ENCODE data around the gene UGT3A2. TPM values are rescaled to one million over a fixed set of nuclear protein-coding genes. Genes with fewer than 3 reads are reported as not detected.

Gene UGT3A2
- total RNA-seq, 4 donors from 2014 or later = not detected

DNA sequence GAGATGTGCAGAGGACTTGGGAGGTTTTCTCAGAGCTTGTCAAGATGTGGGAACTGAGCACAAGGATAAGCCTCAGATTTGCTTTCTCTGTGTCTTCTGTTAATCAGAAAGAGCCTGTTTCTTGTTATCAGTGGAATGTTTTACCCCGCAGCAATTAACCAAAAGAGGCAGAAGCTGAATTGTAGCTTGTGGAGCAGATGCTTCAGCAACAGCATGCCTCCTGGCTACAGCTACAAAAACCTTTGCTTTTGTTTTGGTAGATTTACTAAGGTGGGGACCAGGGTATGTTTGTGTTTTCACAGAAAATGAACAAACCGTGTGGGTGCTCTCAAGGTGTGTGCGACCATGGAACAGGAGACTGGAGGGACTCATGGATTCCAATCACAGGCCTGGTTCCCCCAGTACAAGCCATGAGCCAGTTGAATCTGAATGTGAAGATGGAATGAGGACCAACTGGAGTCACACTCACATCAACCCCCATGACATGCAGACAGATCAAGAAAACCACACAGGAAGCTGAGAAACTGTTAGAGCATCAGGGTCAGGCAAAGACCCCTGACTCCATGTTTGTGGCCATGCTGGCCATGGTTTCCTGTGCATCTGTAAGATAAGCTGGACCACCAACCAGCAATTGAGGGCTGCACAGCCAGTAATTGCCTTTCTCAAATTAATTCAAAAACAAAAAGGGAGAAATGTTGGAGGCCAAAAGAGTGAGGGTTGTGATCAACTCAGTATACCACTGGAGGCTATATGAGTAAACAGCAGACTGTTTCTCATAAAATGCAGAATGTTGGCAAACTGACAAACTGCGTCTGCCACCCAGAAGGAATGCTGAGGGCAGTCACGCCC is 6.9 kb downstream of the UGT3A2 start:
- Histone ChIP-seq H3K4me3 (no peak overlapping the region), H3K4me1 (no peaks in the 10 kb centered on the region), H3K36me3 (no peaks in the 10 kb centered on the region), H3K27me3 (no peaks in the 10 kb centered on the region), H3K9me3 (no peaks in the 10 kb centered on the region), H3K27ac (no peak overlapping the region)
- intact Hi-C loops (cut with DNase I; ENCODE audit: low total_unique reads) = no loop called here
- TF ChIP-seq, protein P1, sequence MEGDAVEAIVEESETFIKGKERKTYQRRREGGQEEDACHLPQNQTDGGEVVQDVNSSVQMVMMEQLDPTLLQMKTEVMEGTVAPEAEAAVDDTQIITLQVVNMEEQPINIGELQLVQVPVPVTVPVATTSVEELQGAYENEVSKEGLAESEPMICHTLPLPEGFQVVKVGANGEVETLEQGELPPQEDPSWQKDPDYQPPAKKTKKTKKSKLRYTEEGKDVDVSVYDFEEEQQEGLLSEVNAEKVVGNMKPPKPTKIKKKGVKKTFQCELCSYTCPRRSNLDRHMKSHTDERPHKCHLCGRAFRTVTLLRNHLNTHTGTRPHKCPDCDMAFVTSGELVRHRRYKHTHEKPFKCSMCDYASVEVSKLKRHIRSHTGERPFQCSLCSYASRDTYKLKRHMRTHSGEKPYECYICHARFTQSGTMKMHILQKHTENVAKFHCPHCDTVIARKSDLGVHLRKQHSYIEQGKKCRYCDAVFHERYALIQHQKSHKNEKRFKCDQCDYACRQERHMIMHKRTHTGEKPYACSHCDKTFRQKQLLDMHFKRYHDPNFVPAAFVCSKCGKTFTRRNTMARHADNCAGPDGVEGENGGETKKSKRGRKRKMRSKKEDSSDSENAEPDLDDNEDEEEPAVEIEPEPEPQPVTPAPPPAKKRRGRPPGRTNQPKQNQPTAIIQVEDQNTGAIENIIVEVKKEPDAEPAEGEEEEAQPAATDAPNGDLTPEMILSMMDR (IDR thresholded peaks at IDR 0.05) = no peak
- no peak for TF ChIP-seq POLR2A (IDR thresholded peaks at IDR 0.05)
- DNase-seq = no peak

GRCh38 chr5:36058776-36059175 is 7.9 kb downstream of the UGT3A2 start:
- no peak overlapping the region for H3K27ac ChIP-seq
- H3K36me3 ChIP-seq = no peaks in the 10 kb centered on the region
- no peaks in the 10 kb centered on the region for H3K27me3 ChIP-seq
- no peaks in the 10 kb centered on the region for H3K4me1 ChIP-seq
- TF ChIP-seq, protein P1 (IDR thresholded peaks at IDR 0.05) = no peak
- TF ChIP-seq POLR2A (IDR thresholded peaks at IDR 0.05) = no peak
- no peaks in the 10 kb centered on the region for H3K9me3 ChIP-seq
- H3K4me3 ChIP-seq = no peak overlapping the region
- no peak for DNase-seq
- intact Hi-C loops (cut with DNase I; ENCODE audit: low total_unique reads) = no loop called here

DNA sequence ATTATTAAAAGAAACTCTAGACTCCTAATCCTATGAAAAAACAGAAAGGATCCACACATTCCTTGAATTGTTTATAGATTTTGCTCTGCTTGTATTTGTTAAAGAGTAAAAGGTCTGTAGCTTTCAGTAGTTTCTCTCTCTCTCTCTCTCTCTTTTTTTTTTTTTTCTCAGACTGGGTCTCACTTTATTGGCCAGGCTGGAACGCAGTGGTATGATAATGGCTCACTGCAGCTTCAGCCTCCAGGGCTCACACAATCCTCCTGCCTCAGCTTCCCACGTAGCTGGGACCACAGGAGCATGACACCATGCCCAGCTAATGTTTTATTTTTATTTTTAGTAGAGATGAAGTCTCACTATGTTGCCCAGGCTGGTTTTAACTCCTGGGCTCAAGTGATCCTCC is 9.3 kb downstream of the UGT3A2 start:
- Histone ChIP-seq H3K4me3 (no peak overlapping the region), H3K27me3 (no peaks in the 10 kb centered on the region), H3K9me3 (no peaks in the 10 kb centered on the region), H3K4me1 (no peaks in the 10 kb centered on the region), H3K27ac (no peak overlapping the region), H3K36me3 (no peaks in the 10 kb centered on the region)
- intact Hi-C loops (cut with DNase I; ENCODE audit: low total_unique reads) = no loop called here
- DNase-seq = no peak
- no peak for TF ChIP-seq POLR2A (IDR thresholded peaks at IDR 0.05)
- TF ChIP-seq, protein P1 (IDR thresholded peaks at IDR 0.05) = no peak

DNA sequence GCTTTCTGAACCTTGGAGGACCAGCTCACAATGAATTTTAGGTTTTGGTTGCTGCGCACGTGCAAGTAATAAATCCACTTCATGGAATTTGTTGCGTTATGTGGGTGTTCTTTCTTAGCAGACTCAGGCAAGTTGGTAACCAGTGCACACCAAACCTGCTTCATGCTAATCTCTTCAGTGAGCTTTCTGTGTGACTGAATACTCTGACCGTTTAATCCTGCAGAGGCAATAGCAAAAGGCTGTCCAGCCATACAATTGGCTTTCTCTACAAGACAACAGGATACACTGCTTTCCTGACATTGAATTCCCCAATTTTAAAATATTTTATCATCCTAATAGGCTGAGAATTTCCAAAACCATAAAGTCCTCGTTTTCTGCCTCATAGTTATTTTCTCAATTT is 10.3 kb downstream of the UGT3A2 start:
- Histone ChIP-seq H3K27ac (no peak overlapping the region), H3K36me3 (no peaks in the 10 kb centered on the region), H3K4me1 (no peaks in the 10 kb centered on the region), H3K4me3 (no peak overlapping the region), H3K9me3 (no peaks in the 10 kb centered on the region), H3K27me3 (no peaks in the 10 kb centered on the region)
- intact Hi-C loops (cut with DNase I; ENCODE audit: low total_unique reads) = no loop called here
- no peak for DNase-seq
- TF ChIP-seq, protein P1 (IDR thresholded peaks at IDR 0.05) = no peak
- TF ChIP-seq POLR2A (IDR thresholded peaks at IDR 0.05) = no peak

DNA sequence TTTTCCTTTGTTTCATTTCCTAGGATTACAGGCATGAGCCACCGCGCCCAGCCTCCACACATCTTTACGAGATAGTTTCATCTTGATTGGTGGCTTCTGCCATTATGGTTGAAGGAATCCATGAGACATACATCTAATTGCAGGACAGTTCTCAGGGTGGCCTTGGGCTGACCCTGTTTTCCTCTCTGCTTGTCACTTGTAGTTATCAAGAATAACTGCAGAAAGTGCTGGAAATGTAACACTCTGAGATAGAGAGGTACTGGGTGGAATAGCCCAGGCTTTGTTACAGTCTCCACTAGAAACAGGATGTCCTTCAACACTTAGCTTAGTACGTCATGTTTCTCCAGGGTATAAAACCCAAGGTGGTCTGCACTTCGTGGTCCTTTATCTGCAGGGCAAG is 10.7 kb downstream of the UGT3A2 start:
- Histone ChIP-seq H3K27me3 (no peaks in the 10 kb centered on the region), H3K4me1 (no peaks in the 10 kb centered on the region), H3K9me3 (no peaks in the 10 kb centered on the region), H3K36me3 (no peaks in the 10 kb centered on the region), H3K27ac (no peak overlapping the region), H3K4me3 (no peak overlapping the region)
- intact Hi-C loops (cut with DNase I; ENCODE audit: low total_unique reads) = no loop called here
- TF ChIP-seq POLR2A (IDR thresholded peaks at IDR 0.05) = no peak
- TF ChIP-seq, protein P1 (IDR thresholded peaks at IDR 0.05) = no peak
- DNase-seq = no peak
